NCI-H69 (cell line): ENCODE data around the gene ATP8B2.

Experiments
- DNase-seq: peaks from one replicate; lab custom pipeline; 2025; lab: John Stamatoyannopoulos, UW

The ATP8B2 gene

DNA sequence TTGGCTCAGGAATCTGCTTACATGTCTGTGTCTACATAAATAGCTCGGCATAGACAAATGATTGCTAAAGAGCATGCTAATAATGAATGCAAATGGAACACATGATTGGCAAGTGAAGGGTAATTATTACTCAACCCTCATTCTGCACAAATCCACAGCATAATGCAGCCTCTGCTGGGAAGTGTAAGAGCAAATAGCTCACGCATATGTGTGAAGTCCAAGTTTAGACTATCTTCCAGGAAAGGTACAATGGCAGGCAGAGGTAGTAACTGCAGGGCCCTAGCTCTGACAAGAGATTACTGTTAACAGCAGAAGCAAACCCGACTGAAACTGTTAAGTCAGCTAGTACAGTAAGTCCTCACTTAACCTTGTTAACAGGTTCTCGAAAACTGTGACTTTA lies 72.8 kb downstream of the ATP8B2 start:
- no peak for DNase-seq

DNA sequence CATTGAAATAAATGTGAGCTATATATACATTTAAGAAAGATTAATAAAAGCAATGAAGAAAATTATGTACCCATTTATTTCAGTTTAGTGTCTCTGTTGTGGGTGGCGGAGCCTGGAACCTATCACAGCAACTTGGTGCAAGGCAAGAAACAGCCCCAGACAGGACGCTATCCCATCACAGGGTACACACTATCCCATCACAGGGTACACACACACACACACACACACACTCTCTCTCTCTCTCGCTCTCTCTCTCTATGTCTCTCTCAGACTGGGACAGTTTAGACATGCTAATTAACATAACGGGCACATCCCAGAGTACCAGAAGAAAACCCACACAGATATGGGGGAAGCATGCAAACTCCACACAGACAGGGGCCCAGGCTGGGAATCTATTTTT lies 73.4 kb downstream of the ATP8B2 start:
- no peak for DNase-seq

DNA sequence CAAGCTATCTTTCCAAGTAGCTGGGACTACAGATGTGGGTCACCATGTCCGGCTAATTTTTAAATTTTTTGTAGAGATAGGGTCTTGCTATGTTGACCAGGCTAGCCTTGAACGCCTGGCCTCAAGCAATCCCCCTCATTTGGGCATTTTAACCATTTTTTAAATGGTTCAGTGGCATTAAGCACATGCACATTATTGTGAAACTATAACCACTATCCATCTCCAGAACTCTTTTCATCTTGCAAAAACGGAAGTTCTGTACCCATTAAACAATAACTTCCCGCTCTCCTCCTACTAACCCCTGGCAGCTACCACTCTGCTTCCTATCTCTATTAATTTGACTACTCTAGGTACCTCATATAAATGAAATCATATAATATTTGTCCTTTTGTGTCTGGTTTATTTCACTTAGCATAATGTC lies 75.1 kb downstream of the ATP8B2 start:
- no peak for DNase-seq
